Measurements from ENCODE around the gene NRXN3.

Gene NRXN3

DNA sequence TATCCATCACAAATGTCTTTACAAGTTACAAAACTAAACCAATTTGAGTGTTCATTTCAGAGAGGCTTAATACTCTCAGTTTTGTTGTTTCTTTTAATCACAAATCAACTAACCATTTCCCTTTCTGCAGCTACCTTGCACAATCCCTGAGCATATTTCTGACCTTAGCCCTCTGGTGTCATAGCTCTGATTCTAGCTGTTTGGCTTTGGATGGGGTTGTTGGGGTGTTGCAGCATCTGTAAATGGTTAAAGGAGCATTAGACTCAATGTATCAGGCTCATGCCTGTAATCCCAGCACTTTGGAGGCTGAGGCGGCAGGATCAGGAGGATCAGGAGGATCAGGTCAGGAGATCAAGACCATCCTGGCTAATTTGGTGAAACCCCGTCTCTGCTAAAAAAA, 461.4 kb downstream of the NRXN3 start:
- ChIA-PET POLR2A (no interaction called here), CTCF (no interaction called here)
- TF ChIP-seq, protein P1, sequence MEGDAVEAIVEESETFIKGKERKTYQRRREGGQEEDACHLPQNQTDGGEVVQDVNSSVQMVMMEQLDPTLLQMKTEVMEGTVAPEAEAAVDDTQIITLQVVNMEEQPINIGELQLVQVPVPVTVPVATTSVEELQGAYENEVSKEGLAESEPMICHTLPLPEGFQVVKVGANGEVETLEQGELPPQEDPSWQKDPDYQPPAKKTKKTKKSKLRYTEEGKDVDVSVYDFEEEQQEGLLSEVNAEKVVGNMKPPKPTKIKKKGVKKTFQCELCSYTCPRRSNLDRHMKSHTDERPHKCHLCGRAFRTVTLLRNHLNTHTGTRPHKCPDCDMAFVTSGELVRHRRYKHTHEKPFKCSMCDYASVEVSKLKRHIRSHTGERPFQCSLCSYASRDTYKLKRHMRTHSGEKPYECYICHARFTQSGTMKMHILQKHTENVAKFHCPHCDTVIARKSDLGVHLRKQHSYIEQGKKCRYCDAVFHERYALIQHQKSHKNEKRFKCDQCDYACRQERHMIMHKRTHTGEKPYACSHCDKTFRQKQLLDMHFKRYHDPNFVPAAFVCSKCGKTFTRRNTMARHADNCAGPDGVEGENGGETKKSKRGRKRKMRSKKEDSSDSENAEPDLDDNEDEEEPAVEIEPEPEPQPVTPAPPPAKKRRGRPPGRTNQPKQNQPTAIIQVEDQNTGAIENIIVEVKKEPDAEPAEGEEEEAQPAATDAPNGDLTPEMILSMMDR (IDR thresholded peaks at IDR 0.05; ENCODE audit: control extremely low read depth, extremely low read depth, low read depth, missing control alignments): no peak
- DNase-seq (ENCODE audit: extremely low spot score): no peak

DNA sequence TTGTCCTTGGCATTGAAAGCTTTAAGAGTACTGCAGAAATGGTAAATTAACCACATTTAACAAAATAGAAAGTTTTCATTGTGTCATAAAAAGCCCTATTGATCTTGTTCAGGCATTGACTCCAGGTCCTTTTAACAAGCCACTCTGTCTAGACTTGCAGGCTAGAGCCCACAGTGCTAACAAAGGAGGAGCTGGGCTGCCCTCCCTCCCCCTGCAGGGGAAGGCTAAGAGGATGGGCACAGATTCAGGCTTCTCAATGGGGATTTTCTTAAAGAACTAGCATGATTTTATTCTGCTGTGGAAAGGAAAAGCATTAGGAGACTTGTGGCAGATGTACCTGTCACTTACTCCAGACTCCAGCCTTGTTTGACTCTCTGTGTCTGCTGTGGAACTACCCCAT, 463.6 kb downstream of the NRXN3 start:
- ChIA-PET CTCF (no interaction called here), POLR2A (no interaction called here)
- TF ChIP-seq, protein P1 (IDR thresholded peaks at IDR 0.05; ENCODE audit: control extremely low read depth, extremely low read depth, low read depth, missing control alignments): no peak
- no peak for DNase-seq (ENCODE audit: extremely low spot score)

DNA sequence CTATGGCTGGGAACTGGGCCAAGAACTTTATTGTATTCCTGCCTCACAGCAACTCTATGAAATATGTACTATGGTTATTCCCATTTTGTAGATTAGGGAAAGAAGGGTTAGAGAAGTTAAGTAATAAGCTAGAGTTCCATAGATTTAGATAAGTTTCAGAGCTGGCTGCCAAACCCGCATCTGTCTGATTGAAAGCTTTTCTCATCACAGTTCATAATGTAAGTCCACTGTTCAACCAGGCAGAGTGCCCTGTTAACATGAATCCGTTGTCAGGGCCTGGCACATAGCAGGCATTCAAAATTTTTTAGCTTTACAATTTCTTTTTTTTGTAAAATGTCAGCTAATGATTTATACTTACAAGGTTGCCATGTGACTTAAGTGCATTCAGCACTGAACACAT, 467.3 kb downstream of the NRXN3 start:
- TF ChIP-seq, protein P1 (IDR thresholded peaks at IDR 0.05; ENCODE audit: control extremely low read depth, extremely low read depth, low read depth, missing control alignments): no peak
- CTCF ChIA-PET: interaction anchor here (1.3 to 1.6 kb wide), 3 partner anchors 8 to 15 kb away, joined by 4 to 5 read pairs (median 5); no protein-coding TSS in a partner anchor
- no peak for DNase-seq (ENCODE audit: extremely low spot score)
- POLR2A ChIA-PET: no interaction called here

DNA sequence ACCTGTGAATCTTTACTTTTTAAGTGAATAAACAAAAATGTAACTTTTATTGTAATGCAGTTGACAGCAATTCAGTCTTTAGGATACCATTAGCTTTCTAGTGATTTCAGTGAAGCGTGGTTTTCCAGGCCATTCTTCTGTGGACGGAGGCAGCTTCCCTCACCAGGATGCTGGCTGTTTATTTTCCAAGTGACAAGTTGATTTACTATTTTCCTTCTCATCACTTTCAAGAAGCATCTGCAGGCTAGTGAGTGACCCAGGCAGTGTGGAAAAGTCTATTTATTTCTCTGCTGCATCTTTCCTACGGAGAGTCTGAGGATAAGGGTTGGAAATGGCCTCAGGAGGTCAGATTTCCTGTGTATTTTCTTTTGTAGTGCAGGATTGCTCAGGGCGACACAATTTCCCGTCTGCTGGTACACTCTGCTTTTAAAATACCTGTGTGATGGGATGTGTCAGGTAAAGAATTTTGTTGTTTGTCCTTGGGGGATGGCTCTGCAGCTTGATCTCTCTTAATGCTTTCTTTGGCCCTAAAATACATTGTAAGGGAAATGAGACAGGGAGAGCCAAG, 467.8 kb downstream of the NRXN3 start:
- no peak for DNase-seq (ENCODE audit: extremely low spot score)
- ChIA-PET POLR2A (no interaction called here), CTCF (interaction anchor here (1.3 to 1.6 kb wide), 3 partner anchors 9 to 14 kb away, joined by 4 to 5 read pairs (median 5); no protein-coding TSS in a partner anchor)
- TF ChIP-seq, protein P1 (IDR thresholded peaks at IDR 0.05; ENCODE audit: control extremely low read depth, extremely low read depth, low read depth, missing control alignments): no peak

DNA sequence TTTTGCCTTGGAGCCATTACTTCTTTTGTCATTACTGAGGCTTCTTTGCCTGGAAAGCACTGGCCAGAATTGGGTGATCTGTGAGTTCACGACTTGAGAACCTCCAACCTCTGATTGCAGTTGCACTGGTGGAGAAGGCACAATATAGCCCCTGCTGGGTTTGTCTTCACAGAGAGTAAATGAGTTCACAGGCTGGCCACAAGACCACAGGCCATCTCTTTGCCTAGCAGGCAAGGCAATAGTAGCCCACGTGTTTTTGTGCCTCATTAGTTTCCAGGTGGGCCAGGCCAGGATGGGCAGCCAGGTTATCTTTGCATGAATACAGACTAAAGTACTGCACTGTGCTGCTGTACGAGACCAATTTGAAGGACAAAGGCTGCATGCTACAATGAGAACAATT, 468.8 kb downstream of the NRXN3 start:
- TF ChIP-seq, protein P1 (IDR thresholded peaks at IDR 0.05; ENCODE audit: control extremely low read depth, extremely low read depth, low read depth, missing control alignments): no peak
- no peak for DNase-seq (ENCODE audit: extremely low spot score)
- ChIA-PET CTCF (interaction anchor here (0.9 kb wide), 1 partner anchor 13 kb away, joined by 3 read pairs; no protein-coding TSS in a partner anchor), POLR2A (no interaction called here)

DNA sequence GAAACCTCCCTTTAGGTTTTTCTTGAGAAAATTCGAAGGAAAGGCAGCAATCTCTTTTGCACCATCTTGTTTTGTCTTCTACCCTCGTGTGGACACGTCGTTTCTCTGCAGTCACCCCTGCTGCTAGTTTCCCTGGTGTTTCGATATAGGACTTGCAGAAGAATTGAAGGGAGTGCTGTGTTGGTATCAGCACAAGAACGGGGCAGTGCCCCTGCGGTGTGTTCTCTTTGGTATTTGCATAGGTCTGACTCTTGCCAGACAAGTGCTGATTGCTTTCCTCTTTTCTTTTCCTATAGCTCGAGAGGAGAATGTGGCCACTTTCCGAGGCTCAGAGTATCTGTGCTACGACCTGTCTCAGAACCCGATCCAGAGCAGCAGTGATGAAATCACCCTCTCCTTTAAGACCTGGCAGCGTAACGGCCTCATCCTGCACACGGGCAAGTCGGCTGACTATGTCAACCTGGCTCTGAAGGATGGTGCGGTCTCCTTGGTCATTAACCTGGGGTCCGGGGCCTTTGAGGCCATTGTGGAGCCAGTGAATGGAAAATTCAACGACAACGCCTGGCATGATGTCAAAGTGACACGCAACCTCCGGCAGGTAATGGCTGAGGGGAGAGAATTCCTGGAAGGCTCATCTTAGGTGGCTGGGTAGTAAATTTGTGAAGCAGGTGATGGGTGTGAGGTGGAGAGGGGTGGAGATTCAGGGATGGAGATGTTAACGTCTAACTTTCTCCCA, 474.8 kb downstream of the NRXN3 start:
- TF ChIP-seq, protein P1 (IDR thresholded peaks at IDR 0.05; ENCODE audit: control extremely low read depth, extremely low read depth, low read depth, missing control alignments): no peak
- ChIA-PET POLR2A (no interaction called here), CTCF (interaction anchor here (0.9 kb wide), 1 partner anchor 9 kb away, joined by 3 read pairs; no protein-coding TSS in a partner anchor)
- no peak for DNase-seq (ENCODE audit: extremely low spot score)
